Measurements from ENCODE around the gene FKBP4. TPM values are rescaled to one million over a fixed set of nuclear protein-coding genes. Genes with fewer than 3 reads are reported as not detected.

FKBP4 gene
- total RNA-seq, 1 donor from 2014 or later: 57.0 TPM

GRCh38 chr12:2820432-2820831 lies 25.7 kb downstream of the FKBP4 start:
- peaks cover 95% of the 10 kb centered on the region for H3K36me3 ChIP-seq
- TF ChIP-seq, protein P1, sequence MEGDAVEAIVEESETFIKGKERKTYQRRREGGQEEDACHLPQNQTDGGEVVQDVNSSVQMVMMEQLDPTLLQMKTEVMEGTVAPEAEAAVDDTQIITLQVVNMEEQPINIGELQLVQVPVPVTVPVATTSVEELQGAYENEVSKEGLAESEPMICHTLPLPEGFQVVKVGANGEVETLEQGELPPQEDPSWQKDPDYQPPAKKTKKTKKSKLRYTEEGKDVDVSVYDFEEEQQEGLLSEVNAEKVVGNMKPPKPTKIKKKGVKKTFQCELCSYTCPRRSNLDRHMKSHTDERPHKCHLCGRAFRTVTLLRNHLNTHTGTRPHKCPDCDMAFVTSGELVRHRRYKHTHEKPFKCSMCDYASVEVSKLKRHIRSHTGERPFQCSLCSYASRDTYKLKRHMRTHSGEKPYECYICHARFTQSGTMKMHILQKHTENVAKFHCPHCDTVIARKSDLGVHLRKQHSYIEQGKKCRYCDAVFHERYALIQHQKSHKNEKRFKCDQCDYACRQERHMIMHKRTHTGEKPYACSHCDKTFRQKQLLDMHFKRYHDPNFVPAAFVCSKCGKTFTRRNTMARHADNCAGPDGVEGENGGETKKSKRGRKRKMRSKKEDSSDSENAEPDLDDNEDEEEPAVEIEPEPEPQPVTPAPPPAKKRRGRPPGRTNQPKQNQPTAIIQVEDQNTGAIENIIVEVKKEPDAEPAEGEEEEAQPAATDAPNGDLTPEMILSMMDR (IDR thresholded peaks at IDR 0.05; ENCODE audit: borderline replicate concordance): no peak
- intact Hi-C loops (cut with micrococcal nuclease): no loop called here

GRCh38 chr12:2823483-2823882 lies 28.7 kb downstream of the FKBP4 start:
- Histone ChIP-seq H3K27ac (replicated peaks) (no peak overlapping the region), H3K36me3 (peaks cover 98% of the 10 kb centered on the region), H3K4me3 (no peak overlapping the region), H3K4me1 (no peaks in the 10 kb centered on the region), H3K9me3 (replicated peaks) (no peaks in the 10 kb centered on the region), H3K27me3 (ENCODE audit: low read depth) (no peaks in the 10 kb centered on the region)
- TF ChIP-seq, protein P1 (IDR thresholded peaks at IDR 0.05; ENCODE audit: borderline replicate concordance): no peak
- intact Hi-C loops (cut with micrococcal nuclease): no loop called here
- DNase-seq: no peak

More at GRCh38 chr12:2820432-2820831, 25.7 kb downstream of the FKBP4 start:
- Histone ChIP-seq H3K4me3 (no peak overlapping the region), H3K27me3 (ENCODE audit: low read depth) (no peaks in the 10 kb centered on the region), H3K27ac (replicated peaks) (no peak overlapping the region), H3K4me1 (no peaks in the 10 kb centered on the region), H3K9me3 (replicated peaks) (no peaks in the 10 kb centered on the region)
- DNase-seq: no peak

DNA sequence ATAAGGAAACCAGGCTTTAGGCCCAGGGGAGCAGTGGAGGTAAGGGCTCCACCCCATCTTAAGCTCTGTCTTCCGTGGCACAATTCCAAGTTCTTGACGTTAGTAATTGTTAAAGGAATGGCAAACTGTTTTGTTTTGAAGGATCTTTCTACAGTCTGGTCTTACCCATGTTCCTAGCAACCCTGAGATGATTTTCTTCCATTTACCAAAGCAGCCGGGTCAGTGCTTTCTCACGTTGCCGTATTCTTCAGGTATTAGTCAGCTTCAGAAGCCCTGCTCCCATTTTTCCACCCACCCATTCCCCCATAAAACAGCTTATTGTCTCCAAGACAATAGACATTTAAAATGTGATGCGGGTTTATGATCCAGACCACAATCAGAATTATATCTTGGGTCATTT lies 29.8 kb downstream of the FKBP4 start:
- DNase-seq: no peak
- Histone ChIP-seq H3K36me3 (peaks cover 89% of the 10 kb centered on the region), H3K27ac (replicated peaks) (no peak overlapping the region), H3K4me3 (no peak overlapping the region), H3K27me3 (ENCODE audit: low read depth) (no peaks in the 10 kb centered on the region), H3K9me3 (replicated peaks) (no peaks in the 10 kb centered on the region), H3K4me1 (no peaks in the 10 kb centered on the region)
- TF ChIP-seq, protein P1 (IDR thresholded peaks at IDR 0.05; ENCODE audit: borderline replicate concordance): no peak
- intact Hi-C loops (cut with micrococcal nuclease): no loop called here

DNA sequence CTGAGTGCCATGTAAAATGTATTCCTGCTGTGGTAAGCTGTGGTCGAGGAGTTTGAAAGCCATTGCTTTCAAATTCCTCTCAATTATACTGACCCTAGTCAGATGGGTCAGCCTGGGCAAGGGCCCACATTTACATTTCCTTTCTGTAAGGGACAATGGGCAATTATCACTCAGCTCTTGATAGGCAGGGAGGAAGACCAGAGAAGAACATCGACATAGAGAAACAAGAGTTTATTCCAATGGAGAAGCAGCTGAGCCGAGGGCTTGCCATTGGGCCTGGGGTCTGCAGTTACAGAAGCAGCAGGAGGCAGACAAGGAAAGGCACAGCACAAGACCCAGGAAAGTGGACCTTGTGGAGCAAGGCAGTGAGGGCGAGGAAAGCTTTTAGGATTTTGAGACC lies 30.4 kb downstream of the FKBP4 start:
- no peak for DNase-seq

GRCh38 chr12:2826036-2826435 lies 31.3 kb downstream of the FKBP4 start:
- TF ChIP-seq, protein P1 (IDR thresholded peaks at IDR 0.05; ENCODE audit: borderline replicate concordance): no peak
- Histone ChIP-seq H3K27ac (replicated peaks) (no peak overlapping the region), H3K36me3 (peaks cover 88% of the 10 kb centered on the region), H3K27me3 (ENCODE audit: low read depth) (no peaks in the 10 kb centered on the region), H3K9me3 (replicated peaks) (no peaks in the 10 kb centered on the region), H3K4me1 (no peaks in the 10 kb centered on the region), H3K4me3 (no peak overlapping the region)
- intact Hi-C loops (cut with micrococcal nuclease): no loop called here
- DNase-seq: no peak

More for the DNA sequence above, 30.4 kb downstream of the FKBP4 start:
- H3K9me3 ChIP-seq (replicated peaks): no peaks in the 10 kb centered on the region
- H3K27ac ChIP-seq (replicated peaks): no peak overlapping the region
- intact Hi-C loops (cut with micrococcal nuclease): no loop called here
- H3K4me3 ChIP-seq: no peak overlapping the region
- TF ChIP-seq, protein P1 (IDR thresholded peaks at IDR 0.05; ENCODE audit: borderline replicate concordance): no peak
- H3K4me1 ChIP-seq: no peaks in the 10 kb centered on the region
- H3K36me3 ChIP-seq: peaks cover 88% of the 10 kb centered on the region
- no peaks in the 10 kb centered on the region for H3K27me3 ChIP-seq (ENCODE audit: low read depth)

Data from left ventricle myocardium inferior (tissue), 1 donor.